Measurements from ENCODE around the gene UQCC5. TPM values are rescaled to one million over a fixed set of nuclear protein-coding genes. Genes with fewer than 3 reads are reported as not detected.
"Not testable (repeated sequence)": the region's sequence is repeated elsewhere in the genome, so short reads cannot be mapped to it uniquely, and the experiment has no call there.

Gene UQCC5
- total RNA-seq, 1 experiment from 2014 or later, result 11.0 TPM

DNA sequence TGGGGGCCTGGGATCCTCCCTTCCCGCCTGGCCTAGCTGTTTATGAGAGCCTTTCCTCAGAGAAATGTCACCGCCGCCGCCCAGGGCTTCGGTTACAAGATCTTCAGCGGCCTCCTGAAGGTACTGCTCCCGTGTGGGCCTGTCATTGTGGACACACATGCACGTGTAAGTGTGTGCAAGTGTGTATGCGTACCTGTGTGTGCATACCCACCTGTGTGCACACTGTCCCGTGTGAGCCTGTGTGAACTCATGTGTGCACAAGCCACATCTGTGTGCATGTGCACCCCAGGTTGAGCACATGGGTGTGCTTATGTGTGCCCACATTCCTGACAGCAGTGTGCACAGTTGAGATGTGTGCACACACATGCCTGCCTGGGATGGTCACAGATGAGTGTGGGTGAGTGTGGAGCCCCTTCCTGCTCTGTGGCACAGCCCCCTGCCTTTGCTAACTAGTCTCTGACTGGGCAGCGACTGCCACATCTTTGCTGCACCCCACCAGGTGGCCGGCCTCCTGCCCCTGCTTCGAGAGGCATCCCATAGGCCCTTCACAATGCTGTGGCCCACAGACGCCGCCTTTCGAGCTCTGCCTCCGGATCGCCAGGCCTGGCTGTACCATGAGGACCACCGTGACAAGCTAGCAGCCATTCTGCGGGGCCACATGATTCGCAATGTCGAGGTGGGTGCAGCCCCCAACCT lies 16.8 kb upstream of the UQCC5 start:
- DNase-seq (ENCODE audit: low read depth, low spot score), result no peak
- in situ Hi-C loops (cut with HindIII; ENCODE audit: low pct_unique_long_range_greater_than_20kb, low sequenced_read_pairs), result no loop called here

DNA sequence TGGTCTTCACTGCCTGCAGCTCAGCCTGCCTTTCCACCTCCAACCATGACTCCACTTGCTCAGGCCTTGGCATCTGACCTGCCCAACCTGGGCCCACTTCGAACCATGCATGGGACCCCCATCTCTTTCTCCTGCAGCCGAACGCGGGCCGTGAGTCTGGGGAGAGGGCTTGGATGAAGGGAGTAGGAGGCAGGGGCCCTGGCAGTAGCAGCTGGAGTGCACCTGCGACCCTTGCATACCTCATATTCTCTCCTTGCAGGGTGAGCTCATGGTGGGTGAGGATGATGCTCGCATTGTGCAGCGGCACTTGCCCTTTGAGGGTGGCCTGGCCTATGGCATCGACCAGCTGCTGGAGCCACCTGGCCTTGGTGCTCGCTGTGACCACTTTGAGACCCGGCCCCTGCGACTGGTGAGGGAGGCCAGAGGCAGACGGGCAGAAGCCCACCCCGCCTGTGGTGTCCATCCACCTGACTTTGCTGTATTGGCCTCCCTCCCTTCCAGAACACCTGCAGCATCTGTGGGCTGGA lies 16.2 kb upstream of the UQCC5 start:
- DNase-seq (ENCODE audit: low read depth, low spot score), result no peak
- in situ Hi-C loops (cut with HindIII; ENCODE audit: low pct_unique_long_range_greater_than_20kb, low sequenced_read_pairs), result no loop called here

DNA sequence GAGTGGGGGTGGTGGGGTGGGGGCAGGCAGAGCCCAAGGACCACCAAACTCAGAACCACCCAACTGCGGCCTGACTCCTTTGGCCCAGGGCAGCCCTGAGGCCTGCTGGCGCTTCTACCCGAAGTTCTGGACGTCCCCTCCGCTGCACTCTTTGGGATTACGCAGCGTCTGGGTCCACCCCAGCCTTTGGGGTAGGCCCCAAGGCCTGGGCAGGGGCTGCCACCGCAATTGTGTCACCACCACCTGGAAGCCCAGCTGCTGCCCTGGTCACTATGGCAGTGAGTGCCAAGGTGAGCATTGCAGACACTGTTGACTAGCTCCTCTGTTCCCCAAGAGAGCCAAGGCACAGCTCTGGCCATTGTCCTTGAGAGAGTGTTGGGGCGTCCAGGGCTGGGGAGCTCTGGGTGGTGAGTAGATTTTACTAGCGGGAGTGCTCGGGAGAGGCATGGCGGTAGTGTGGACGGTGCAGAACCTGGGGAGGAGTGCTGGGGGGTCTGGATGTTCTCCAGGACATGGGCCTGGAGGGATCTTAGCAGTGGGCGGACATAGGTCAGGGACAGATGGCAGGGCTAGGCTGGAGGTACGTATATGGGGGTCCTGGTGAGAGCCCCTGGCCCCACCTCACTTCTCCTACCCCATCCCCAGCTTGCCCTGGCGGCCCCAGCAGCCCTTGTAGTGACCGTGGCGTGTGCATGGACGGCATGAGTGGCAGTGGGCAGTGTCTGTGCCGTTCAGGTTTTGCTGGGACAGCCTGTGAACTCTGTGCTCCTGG lies 15.5 kb upstream of the UQCC5 start:
- in situ Hi-C loops (cut with HindIII; ENCODE audit: low pct_unique_long_range_greater_than_20kb, low sequenced_read_pairs), result no loop called here
- DNase-seq (ENCODE audit: low read depth, low spot score), result no peak

DNA sequence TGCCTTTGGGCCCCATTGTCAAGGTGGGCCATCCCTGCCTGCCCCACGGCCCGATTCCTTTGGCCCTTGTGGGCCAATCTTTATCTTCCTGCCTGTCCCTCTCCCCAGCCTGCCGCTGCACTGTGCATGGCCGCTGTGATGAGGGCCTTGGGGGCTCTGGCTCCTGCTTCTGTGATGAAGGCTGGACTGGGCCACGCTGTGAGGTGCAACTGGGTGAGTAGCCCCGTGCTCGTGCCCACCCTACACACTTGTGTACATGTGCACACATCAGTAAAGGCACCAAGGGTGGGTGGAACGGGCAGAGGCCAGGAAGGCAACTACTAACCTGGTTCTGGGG lies 14.9 kb upstream of the UQCC5 start:
- in situ Hi-C loops (cut with HindIII; ENCODE audit: low pct_unique_long_range_greater_than_20kb, low sequenced_read_pairs), result no loop called here
- DNase-seq (ENCODE audit: low read depth, low spot score), result no peak

DNA sequence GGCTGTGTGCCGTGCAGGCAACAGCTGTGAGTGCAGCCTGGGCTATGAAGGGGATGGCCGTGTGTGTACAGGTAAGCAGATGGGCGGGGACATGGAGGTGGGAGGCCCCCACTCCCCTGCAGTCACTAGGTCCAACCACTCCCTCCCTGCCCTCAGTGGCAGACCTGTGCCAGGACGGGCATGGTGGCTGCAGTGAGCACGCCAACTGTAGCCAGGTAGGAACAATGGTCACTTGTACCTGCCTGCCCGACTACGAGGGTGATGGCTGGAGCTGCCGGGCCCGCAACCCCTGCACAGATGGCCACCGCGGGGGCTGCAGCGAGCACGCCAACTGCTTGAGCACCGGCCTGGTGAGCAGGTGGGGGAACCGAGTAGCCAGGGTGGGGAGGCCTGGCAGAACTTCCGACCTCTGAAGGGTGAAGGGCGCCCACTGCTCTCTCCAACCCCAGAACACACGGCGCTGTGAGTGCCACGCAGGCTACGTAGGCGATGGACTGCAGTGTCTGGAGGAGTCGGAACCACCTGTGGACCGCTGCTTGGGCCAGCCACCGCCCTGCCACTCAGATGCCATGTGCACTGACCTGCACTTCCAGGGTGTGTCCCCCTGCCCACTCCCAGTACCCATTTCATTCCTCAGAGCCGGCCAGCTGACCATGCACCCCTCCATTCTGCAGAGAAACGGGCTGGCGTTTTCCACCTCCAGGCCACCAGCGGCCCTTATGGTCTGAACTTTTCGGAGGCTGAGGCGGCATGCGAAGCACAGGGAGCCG lies 14.3 kb upstream of the UQCC5 start:
- DNase-seq (ENCODE audit: low read depth, low spot score), result no peak
- in situ Hi-C loops (cut with HindIII; ENCODE audit: low pct_unique_long_range_greater_than_20kb, low sequenced_read_pairs), result no loop called here

DNA sequence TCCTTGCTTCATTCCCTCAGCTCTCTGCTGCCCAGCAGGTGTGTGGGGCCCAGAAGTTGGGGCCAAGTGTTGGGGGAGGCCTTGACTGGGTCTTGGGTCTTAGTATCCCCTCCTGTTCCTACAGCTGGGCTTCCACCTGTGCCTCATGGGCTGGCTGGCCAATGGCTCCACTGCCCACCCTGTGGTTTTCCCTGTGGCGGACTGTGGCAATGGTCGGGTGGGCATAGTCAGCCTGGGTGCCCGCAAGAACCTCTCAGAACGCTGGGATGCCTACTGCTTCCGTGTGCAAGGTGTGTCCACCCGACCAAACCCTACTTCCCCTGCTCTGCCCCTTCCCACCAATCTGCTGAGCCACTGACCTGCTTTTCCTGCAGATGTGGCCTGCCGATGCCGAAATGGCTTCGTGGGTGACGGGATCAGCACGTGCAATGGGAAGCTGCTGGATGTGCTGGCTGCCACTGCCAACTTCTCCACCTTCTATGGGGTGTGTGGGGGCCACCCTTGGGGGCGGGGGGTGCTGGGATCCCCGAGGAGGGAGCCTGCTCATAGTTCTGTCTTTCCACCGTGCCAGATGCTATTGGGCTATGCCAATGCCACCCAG lies 13.7 kb upstream of the UQCC5 start:
- no peak for DNase-seq (ENCODE audit: low read depth, low spot score)

DNA sequence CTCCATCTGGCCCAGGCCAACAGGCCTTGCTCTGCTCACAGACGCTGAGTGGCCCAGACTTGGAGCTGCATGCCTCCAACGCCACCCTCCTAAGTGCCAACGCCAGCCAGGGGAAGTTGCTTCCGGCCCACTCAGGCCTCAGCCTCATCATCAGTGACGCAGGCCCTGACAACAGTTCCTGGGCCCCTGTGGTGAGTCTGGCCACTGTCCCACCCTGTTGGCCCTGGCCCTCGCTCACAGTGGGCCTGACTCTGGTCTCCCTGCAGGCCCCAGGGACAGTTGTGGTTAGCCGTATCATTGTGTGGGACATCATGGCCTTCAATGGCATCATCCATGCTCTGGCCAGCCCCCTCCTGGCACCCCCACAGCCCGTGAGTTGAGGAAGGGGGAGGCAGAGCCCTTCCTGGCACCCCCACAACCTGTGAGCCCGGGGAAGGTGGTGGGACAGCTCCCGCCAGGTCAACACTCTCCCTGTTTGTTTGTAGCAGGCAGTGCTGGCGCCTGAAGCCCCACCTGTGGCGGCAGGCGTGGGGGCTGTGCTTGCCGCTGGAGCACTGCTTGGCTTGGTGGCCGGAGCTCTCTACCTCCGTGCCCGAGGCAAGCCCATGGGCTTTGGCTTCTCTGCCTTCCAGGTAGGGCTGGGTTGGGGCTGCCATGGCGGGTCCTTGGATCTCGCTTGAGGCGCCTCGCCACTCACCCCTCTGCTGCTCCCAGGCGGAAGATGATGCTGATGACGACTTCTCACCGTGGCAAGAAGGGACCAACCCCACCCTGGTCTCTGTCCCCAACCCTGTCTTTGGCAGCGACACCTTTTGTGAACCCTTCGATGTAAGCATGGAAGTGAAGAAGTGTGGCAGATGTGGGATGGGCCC lies 12.8 kb upstream of the UQCC5 start:
- in situ Hi-C loops (cut with HindIII; ENCODE audit: low pct_unique_long_range_greater_than_20kb, low sequenced_read_pairs), result no loop called here
- no peak for DNase-seq (ENCODE audit: low read depth, low spot score)

More for the DNA sequence above, 13.7 kb upstream of the UQCC5 start:
- in situ Hi-C loops (cut with HindIII; ENCODE audit: low pct_unique_long_range_greater_than_20kb, low sequenced_read_pairs), result no loop called here

DNA sequence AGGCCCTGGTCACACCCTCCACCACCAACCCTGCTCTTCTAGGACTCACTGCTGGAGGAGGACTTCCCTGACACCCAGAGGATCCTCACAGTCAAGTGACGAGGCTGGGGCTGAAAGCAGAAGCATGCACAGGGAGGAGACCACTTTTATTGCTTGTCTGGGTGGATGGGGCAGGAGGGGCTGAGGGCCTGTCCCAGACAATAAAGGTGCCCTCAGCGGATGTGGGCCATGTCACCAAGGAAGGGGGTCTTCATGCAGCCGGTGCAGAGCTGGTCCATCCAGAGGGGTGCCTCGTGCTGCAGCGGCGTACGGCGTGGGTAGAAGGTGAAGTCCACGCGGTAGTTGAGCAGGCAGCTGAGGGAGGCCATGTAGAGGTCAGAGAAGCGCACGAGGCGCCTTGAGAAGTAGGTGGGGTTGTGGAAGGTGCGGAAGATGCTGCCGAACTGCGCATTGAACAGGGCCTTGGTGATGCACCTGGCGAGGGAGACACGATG lies 12.1 kb upstream of the UQCC5 start:
- DNase-seq (ENCODE audit: low read depth, low spot score), result no peak
- in situ Hi-C loops (cut with HindIII; ENCODE audit: low pct_unique_long_range_greater_than_20kb, low sequenced_read_pairs), result no loop called here

DNA sequence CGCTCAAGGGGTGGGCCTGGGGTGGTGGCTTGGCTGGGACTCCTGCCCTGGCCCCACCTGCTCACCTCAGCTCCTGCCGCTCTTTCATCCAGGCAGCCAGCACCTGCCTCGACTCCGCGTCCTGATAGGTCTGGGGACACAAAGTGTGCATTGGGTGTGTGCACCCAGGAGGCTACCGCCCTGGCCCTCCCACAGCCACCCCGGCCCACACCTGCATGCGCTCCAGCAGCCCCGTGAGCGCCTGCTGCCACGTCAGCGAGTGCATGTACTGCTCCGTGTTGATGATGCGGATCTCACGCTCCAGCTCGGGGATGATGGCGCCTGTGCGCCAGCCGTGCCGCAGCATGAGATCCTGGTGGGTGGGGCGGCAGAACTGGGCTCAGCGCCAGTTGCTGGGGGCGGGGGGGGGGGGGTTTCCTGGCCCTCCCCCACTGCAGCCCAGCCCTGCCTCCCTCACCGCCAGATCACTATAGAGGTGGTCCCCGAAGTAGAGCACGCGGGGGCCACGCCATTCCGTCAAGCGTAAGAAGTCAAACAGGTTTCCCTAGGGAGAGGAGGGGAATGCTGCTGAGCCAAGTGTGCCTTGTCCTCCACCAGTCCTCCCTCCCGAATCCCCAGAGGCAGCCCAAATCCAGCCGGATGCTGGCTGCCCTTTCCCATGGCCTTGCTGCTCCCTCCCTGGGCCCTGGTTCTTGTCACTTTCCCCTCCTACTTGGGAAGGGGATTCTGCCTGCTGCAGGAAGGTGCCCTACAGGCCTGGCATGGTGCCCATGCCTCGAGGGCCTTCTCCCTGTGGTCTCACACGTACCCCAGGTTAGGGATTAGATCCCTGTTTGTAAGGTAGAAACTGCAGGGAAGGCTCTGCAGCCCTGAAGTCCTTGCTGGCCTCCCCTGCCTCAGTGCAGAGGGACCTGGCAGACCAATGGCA lies 11.4 kb upstream of the UQCC5 start:
- in situ Hi-C loops (cut with HindIII; ENCODE audit: low pct_unique_long_range_greater_than_20kb, low sequenced_read_pairs), result no loop called here
- no peak for DNase-seq (ENCODE audit: low read depth, low spot score)

DNA sequence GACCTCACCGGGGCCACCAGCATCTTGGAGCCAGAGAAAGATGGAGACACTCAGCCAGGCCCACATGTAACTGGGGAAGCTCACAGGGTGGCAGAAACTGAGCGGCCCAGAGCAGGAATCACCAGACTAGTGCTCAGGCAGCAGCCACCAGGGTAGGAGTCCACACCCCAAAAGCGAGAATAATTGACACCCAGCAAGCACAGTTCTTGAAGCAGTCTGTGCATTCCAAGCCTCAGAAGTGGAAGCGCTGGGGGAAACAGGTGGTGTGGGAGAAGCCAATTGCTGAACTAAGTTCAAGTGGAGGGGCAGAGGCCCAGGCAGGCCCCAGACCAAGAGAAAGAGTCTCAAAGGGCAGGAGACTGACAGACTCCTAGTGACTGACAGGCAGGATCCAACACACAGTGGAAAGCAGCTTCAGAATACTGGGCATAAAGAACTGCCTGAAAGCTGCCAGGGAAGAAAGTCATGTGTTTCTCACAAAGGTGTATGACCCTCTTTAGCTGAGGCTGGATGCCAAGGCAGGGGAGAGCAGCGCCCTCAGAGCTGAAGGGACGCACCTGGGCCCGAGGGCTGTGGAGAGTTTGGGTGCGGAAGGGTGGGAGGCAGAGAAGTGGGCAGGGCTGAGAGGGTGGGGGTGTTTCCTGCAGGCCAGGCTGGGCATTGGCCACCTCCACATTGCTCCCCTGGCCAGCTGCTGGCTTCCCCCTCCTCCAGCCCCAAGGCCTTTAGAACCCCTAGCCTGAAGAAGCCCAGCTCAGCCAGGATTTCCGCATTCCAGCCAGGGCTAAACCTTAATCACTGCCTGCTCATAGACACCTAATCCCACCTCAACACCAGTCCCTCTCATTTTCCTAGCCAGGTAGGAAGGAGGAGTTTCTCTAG lies 10.5 kb upstream of the UQCC5 start:
- no peak for DNase-seq (ENCODE audit: low read depth, low spot score)
- in situ Hi-C loops (cut with HindIII; ENCODE audit: low pct_unique_long_range_greater_than_20kb, low sequenced_read_pairs), result no loop called here

DNA sequence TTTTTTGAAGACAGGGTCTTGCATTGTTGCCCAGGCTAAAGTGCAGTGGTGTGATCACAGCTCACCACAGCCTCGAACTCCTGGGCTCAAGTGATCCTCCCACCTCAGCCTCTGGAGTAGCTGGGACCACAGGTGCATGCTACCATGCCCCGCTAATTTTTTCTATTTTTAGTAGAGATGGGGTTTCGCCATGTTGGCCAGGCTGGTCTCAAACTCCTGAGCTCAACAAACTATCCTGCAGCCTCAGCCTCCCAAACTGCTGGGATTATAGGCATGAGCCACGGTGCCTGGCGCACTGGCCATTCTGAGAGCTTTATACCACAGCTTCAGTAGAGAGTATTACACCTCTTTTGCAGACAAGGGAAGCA lies 9.8 kb upstream of the UQCC5 start:
- in situ Hi-C loops (cut with HindIII; ENCODE audit: low pct_unique_long_range_greater_than_20kb, low sequenced_read_pairs); DNase-seq (ENCODE audit: low read depth, low spot score): not testable (repeated sequence)

DNA sequence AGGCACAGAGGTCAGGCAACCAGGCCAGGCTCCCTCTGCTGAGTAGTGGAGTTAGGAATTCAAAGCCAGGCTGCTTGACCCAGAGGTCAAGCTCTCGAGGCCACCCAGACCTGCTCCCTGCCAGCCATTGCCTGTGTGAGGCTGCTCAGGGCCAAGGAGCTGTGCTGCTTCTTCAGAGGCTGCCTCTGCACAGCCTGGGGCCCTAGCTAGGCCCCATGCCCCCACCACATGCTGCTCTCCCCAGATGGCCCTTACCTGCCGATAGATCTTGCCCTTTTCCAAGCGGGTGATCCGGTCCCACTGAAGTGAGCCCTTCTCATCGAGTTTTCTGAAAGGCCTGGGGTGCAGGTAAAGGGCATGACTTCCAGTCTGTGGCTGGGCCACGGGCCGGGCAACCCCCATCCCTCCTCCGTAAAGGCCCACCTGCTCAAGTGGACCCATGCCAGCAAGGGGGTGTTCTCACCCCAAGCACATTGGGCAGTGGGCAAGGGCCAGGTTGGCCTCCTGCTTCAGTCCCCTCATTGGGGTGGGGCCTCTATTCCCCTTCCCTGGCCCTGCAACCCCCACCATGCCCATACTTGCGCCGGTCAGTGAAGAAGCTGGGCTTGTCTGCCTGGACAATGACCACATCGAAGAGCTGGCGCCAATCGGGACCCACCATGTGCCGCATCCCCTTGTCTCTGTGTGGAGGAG lies 9.2 kb upstream of the UQCC5 start:
- in situ Hi-C loops (cut with HindIII; ENCODE audit: low pct_unique_long_range_greater_than_20kb, low sequenced_read_pairs), result no loop called here
- no peak for DNase-seq (ENCODE audit: low read depth, low spot score)

DNA sequence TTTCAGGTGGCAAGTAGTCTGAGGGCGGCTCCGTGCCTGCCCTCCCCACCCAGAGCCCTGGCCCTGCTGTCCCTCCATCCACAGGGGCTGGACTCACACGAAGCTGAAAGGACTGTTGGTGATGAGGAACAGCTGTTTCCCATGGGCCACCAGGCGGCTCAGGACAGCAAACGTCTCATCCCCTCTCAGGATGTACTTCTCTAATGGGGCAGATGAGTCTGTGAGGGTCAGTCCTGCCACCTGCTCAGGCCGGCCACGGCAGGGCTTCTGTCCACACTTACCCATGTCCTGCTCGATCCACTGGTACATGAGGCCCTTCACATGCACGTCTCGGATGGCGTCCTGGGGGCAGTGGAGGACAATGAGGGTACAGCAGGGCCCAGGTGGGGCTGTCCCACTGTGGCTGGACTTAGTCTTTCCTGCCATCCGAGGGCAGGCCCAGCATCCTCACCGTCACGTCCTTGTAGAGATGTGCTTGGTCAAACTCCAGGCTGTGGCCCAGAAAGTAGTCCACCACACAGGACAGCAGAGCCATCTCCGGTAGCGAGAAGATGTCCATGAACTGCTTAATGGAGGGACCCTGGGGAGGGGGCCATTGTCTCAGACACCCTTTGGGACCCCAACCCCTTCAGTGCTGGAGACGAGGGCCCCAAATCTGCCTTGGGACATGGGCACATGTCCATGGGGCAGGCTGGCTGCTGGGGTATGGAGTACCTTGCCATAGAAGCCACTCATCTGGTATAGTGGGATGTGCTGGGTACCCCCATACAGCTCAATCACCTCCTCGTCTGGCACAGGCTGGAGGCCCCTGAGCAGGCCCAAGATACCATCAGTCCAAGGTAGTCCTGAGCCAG lies 8.4 kb upstream of the UQCC5 start:
- in situ Hi-C loops (cut with HindIII; ENCODE audit: low pct_unique_long_range_greater_than_20kb, low sequenced_read_pairs), result no loop called here
- DNase-seq (ENCODE audit: low read depth, low spot score), result no peak

Measured in SK-MEL-5 (cell line).